Measurements from ENCODE around the gene BARX1.

The BARX1 gene

GRCh38 chr9:93922535-93922934, 32.6 kb downstream of the BARX1 start:
- H3K4me3 ChIP-seq (ENCODE audit: low read depth, low read length) = no peak overlapping the region
- no peak for DNase-seq (ENCODE audit: low read depth, low spot score)
- TF ChIP-seq CTCF (IDR thresholded peaks at IDR 0.05; ENCODE audit: low read depth, low read length) = no peak
- in situ Hi-C loops (cut with HindIII; ENCODE audit: low sequenced_read_pairs) = no loop called here

- no peak for DNase-seq (ENCODE audit: low read depth, low spot score)
- H3K4me3 ChIP-seq (ENCODE audit: low read depth, low read length) = no peak overlapping the region
- TF ChIP-seq CTCF (IDR thresholded peaks at IDR 0.05; ENCODE audit: low read depth, low read length) = no peak
- in situ Hi-C loops (cut with HindIII; ENCODE audit: low sequenced_read_pairs) = no loop called here
Measured at GRCh38 chr9:93920131-93920800, 34.9 kb downstream of the BARX1 start.

- in situ Hi-C loops (cut with HindIII; ENCODE audit: low sequenced_read_pairs) = no loop called here
- TF ChIP-seq CTCF (IDR thresholded peaks at IDR 0.05; ENCODE audit: low read depth, low read length) = no peak
- no peak overlapping the region for H3K4me3 ChIP-seq (ENCODE audit: low read depth, low read length)
- DNase-seq (ENCODE audit: low read depth, low spot score) = no peak
Measured at GRCh38 chr9:93918061-93918460, 37.1 kb downstream of the BARX1 start.

- in situ Hi-C loops (cut with HindIII; ENCODE audit: low sequenced_read_pairs) = no loop called here
- DNase-seq (ENCODE audit: low read depth, low spot score) = no peak
- H3K4me3 ChIP-seq (ENCODE audit: low read depth, low read length) = no peak overlapping the region
- no peak for TF ChIP-seq CTCF (IDR thresholded peaks at IDR 0.05; ENCODE audit: low read depth, low read length)
Measured at GRCh38 chr9:93917121-93917853, 37.9 kb downstream of the BARX1 start.

- in situ Hi-C loops (cut with HindIII; ENCODE audit: low sequenced_read_pairs) = no loop called here
- no peak overlapping the region for H3K4me3 ChIP-seq (ENCODE audit: low read depth, low read length)
- TF ChIP-seq CTCF (IDR thresholded peaks at IDR 0.05; ENCODE audit: low read depth, low read length) = no peak
- no peak for DNase-seq (ENCODE audit: low read depth, low spot score)
Measured at GRCh38 chr9:93916358-93916757, 38.8 kb downstream of the BARX1 start.

- no peak for DNase-seq (ENCODE audit: low read depth, low spot score)
- TF ChIP-seq CTCF (IDR thresholded peaks at IDR 0.05; ENCODE audit: low read depth, low read length) = no peak
- in situ Hi-C loops (cut with HindIII; ENCODE audit: low sequenced_read_pairs) = no loop called here
- H3K4me3 ChIP-seq (ENCODE audit: low read depth, low read length) = no peak overlapping the region
Measured at GRCh38 chr9:93911801-93912554, 43.2 kb downstream of the BARX1 start.
